MCF 10A (cell line): ENCODE data around the gene LONP1. TPM values are rescaled to one million over a fixed set of nuclear protein-coding genes. Genes with fewer than 3 reads are reported as not detected.

Source experiments
- BruUV-seq: library from RNA; stranded (reverse); fragments of 400-500 nt; replicated peaks from 2 replicates; lab custom pipeline; 2021; lab: Mats Ljungman, UMichigan
- CTCF ChIA-PET: fragments of 300-600 bp; sonication (Branson Sonifier 250); formaldehyde crosslinking; extraction: SDS; loops from one replicate; lab custom pipeline; 2021; ENCODE audit warnings: antibody characterized with exemption, inconsistent platforms; lab: Yijun Ruan, JAX
- POLR2A ChIA-PET: fragments of 300-600, 350-650 bp; sonication (Branson Sonifier 250); formaldehyde crosslinking; extraction: SDS; loops from one replicate; lab custom pipeline; 2020; ENCODE audit warnings: antibody characterized with exemption, inconsistent platforms; lab: Yijun Ruan, JAX
- DNase-seq: peaks from one replicate; pipeline ENCODE4 v3.0.0-alpha.2; 2018; ENCODE audit not compliant: unreplicated experiment
- H3K27ac Mint-ChIP-seq: one replicate; pipeline ENCODE4 v1.8.0; 2022; ENCODE audit warnings: mild to moderate bottlenecking, low read depth, mixed read lengths; ENCODE audit not compliant: unreplicated experiment
- H3K27me3 Mint-ChIP-seq: one replicate; pipeline ENCODE4 v1.8.0; 2022; ENCODE audit warnings: mixed read lengths; ENCODE audit not compliant: insufficient read depth, unreplicated experiment
- H3K36me3 Mint-ChIP-seq: one replicate; pipeline ENCODE4 v1.8.0; 2022; ENCODE audit warnings: mild to moderate bottlenecking, moderate library complexity, mixed read lengths; ENCODE audit not compliant: insufficient read depth, unreplicated experiment
- H3K4me1 Mint-ChIP-seq: one replicate; pipeline ENCODE4 v1.8.0; 2022; ENCODE audit warnings: mixed read lengths; ENCODE audit not compliant: insufficient read depth, unreplicated experiment
- H3K4me3 Mint-ChIP-seq: one replicate; pipeline ENCODE4 v1.8.0; 2022; ENCODE audit warnings: mild to moderate bottlenecking, moderate library complexity, mixed read lengths; ENCODE audit not compliant: unreplicated experiment
- H3K9me3 Mint-ChIP-seq: one replicate; pipeline ENCODE4 v1.8.0; 2022; ENCODE audit warnings: mixed read lengths; ENCODE audit not compliant: unreplicated experiment
- CTCF ChIP-seq: fragments of 200-600 bp; IDR thresholded peaks from one replicate; pipeline ENCODE4 v1.8.0; 2022; ENCODE audit warnings: antibody characterized with exemption, mild to moderate bottlenecking; ENCODE audit not compliant: unreplicated experiment
- intact Hi-C: fragments of 100-400 bp; cut with micrococcal nuclease; formaldehyde crosslinking; loops from 2 replicates; pipeline ENCODE4 v1.14.1; 2022
- total RNA-seq: library from RNA; stranded (reverse); gene quantifications from 2 replicates; pipeline ENCODE4 v1.2.3, GENCODE V29; 2022

Gene LONP1
- total RNA-seq, 1 experiment from 2014 or later: 219 TPM

DNA sequence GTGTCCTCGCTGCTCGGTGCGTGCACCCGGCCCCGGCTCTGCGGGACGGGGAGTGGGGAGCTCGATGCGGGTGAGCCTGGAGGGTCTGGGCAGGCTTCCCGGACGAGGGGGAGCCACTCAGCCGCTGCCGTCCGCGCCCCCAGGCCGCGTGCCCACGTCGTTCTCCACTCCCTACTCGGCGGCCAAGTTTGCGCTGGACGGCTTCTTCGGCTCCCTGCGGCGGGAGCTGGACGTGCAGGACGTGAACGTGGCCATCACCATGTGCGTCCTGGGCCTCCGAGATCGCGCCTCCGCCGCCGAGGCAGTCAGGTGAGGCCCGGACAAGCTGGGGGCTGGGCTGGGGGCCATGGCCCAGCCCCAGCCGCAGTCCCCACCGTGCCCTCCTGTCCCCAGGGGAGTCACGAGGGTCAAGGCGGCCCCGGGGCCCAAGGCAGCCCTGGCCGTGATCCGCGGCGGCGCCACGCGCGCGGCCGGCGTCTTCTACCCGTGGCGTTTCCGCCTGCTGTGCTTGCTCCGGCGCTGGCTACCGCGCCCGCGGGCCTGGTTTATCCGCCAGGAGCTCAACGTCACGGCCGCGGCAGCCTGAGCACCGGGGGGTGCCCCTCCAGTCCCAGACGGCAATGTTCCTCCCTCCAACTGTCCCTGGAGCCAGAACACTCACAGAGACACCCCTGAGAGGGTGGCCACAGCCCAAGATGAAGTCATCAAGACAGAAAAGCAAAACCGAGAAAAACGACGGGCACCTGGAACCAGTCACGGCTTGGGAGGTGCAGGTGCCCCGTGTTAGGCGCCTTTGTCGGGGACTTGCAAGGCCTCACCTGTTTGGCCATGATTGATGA is 32.4 kb downstream of the LONP1 start:
- no peaks in the 10 kb centered on the region for H3K9me3 Mint-ChIP-seq
- intact Hi-C loops: no loop called here
- no peak for TF ChIP-seq CTCF
- BruUV-seq: no TSS peak
- H3K4me3 Mint-ChIP-seq: peak overlapping the region; percentile 73
- H3K4me1 Mint-ChIP-seq: peaks cover 6% of the 10 kb centered on the region
- ChIA-PET CTCF (interaction anchor here (0.5 to 2.1 kb wide), 15 partner anchors 10 to 1366 kb away, joined by 3 to 8 read pairs (median 4); partner anchors contain the start of genes CATSPERD and LONP1), POLR2A (interaction anchor here (0.7 to 3.1 kb wide), 4 partner anchors 12 to 905 kb away, joined by 4 to 34 read pairs (median 10); partner anchors contain the start of genes CATSPERD, LONP1, SAFB and SAFB2)
- peaks cover 35% of the 10 kb centered on the region for H3K36me3 Mint-ChIP-seq
- no peak overlapping the region for H3K27ac Mint-ChIP-seq
- no peak for DNase-seq
- H3K27me3 Mint-ChIP-seq: no peaks in the 10 kb centered on the region

- intact Hi-C loops: no loop called here
- Mint-ChIP-seq H3K27ac (no peak overlapping the region), H3K27me3 (no peaks in the 10 kb centered on the region), H3K9me3 (no peaks in the 10 kb centered on the region), H3K4me3 (peak overlapping the region; percentile 73), H3K4me1 (peaks cover 13% of the 10 kb centered on the region), H3K36me3 (peaks cover 27% of the 10 kb centered on the region)
- peak; percentile 97 for DNase-seq
- TF ChIP-seq CTCF: peak; percentile 81
- POLR2A ChIA-PET: interaction anchor here (0.5 to 3.1 kb wide), 7 partner anchors 13 to 904 kb away, joined by 3 to 34 read pairs (median 4); partner anchors contain the start of genes CATSPERD, LONP1, SAFB and SAFB2
- no TSS peak for BruUV-seq
- CTCF ChIA-PET: interaction anchor here (0.6 to 2.1 kb wide), 15 partner anchors 9 to 1365 kb away, joined by 3 to 8 read pairs (median 3); partner anchors contain the start of genes CATSPERD and LONP1
These were observed 33.1 kb downstream of the LONP1 start for GRCh38 chr19:5686647-5687359.

DNA sequence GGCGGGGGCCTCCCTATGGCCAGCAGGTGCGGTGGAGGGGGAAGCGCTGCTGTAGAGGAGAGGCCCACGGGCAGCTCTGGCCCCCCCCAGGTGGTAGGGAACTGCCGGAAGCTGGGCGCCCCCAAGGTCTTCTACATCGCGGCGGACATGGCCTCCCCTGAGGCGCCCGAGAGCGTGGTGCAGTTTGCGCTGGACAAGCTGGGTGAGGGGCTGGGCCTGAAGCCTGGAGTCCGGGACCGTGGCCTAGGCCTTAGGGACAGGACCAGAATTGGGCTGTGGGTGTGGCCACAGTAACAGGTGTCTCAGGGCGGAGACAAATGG is 33.7 kb downstream of the LONP1 start:
- H3K27ac Mint-ChIP-seq: no peak overlapping the region
- no peak for TF ChIP-seq CTCF
- ChIA-PET CTCF (interaction anchor here (0.6 to 2.1 kb wide), 4 partner anchors 9 to 108 kb away, joined by 3 to 8 read pairs (median 3); no protein-coding TSS in a partner anchor), POLR2A (interaction anchor here (0.9 to 3.1 kb wide), 5 partner anchors 13 to 71 kb away, joined by 3 to 34 read pairs (median 4); partner anchors contain the start of genes CATSPERD, LONP1, SAFB and SAFB2)
- no peak for DNase-seq
- H3K27me3 Mint-ChIP-seq: no peaks in the 10 kb centered on the region
- H3K4me1 Mint-ChIP-seq: peaks cover 18% of the 10 kb centered on the region
- no peaks in the 10 kb centered on the region for H3K9me3 Mint-ChIP-seq
- BruUV-seq: no TSS peak
- peak overlapping the region; percentile 73 for H3K4me3 Mint-ChIP-seq
- intact Hi-C loops: no loop called here
- peaks cover 22% of the 10 kb centered on the region for H3K36me3 Mint-ChIP-seq
